ENCODE results near the gene GPC5. TPM values are rescaled to one million over a fixed set of nuclear protein-coding genes. Genes with fewer than 3 reads are reported as not detected.
A peak's percentile ranks its signal among the peaks of the same experiment; 100 is the strongest.
"Not testable (repeated sequence)": the region's sequence is repeated elsewhere in the genome, so short reads cannot be mapped to it uniquely, and the experiment has no call there.

GPC5 gene
- total RNA-seq, 1 experiment from 2014 or later, result 0.21 TPM

DNA sequence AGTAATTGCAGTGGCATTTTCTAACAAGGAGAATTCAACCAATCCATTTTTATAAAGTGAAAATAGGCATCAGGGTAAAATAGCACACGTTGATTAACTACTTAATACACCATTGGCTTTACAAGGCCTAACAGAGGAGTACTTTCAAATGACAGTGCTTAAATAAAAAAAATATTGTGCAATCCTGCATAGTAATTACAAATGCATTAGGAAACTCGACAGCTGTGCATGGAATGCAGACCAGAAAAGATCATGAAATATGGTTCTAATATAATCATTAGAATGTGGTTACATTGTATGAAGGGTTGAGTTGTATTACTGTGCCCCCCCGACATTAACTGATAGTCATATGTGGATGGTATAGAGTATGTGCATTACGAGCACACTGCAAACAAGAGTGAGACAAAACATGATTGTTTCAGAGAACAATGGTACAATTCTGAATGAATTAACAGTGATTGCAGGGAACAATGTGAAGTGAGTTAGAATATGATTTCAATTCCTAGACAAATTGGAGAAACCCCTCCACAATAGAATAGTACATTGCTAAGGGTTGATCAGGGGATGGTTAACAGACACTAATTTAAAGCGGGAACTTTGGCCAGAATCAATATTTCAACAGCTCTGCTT, 270.6 kb downstream of the GPC5 start:
- POLR2A ChIA-PET (ENCODE audit: low non-redundant PET), result no interaction called here
- Histone ChIP-seq H3K4me1 (ENCODE audit: insufficient read depth, low read length, poor library complexity, severe bottlenecking) (no peaks in the 10 kb centered on the region), H3K27me3 (replicated peaks; ENCODE audit: insufficient read depth, low read depth, low read length, poor library complexity) (no peaks in the 10 kb centered on the region), H3K9me3 (ENCODE audit: low read depth, low read length, poor library complexity, severe bottlenecking) (no peaks in the 10 kb centered on the region), H3K36me3 (ENCODE audit: insufficient read depth, low read length, poor library complexity, severe bottlenecking) (no peaks in the 10 kb centered on the region), H3K27ac (ENCODE audit: low read depth, low read length, poor library complexity, severe bottlenecking) (no peak overlapping the region), H3K4me3 (ENCODE audit: low read depth, low read length, poor library complexity, severe bottlenecking) (no peak overlapping the region)
- intact Hi-C loops (cut with micrococcal nuclease; ENCODE audit: unreplicated experiment), result no loop called here
- CTCF ChIA-PET, result no interaction called here
- no TSS peak for BruUV-seq (replicated peaks)
- peak; percentile 20 for DNase-seq (ENCODE audit: low spot score)
- TF ChIP-seq CTCF (conservative IDR thresholded peaks at IDR 0.05; ENCODE audit: low read depth, low read length) (no peak), EZH2 (IDR thresholded peaks at IDR 0.05; ENCODE audit: borderline replicate concordance, low read depth, low read length, poor library complexity, severe bottlenecking) (no peak)

GRCh38 chr13:91674347-91674746, 275.9 kb downstream of the GPC5 start:
- H3K4me3 ChIP-seq (ENCODE audit: low read depth, low read length, poor library complexity, severe bottlenecking); H3K9me3 ChIP-seq (ENCODE audit: low read depth, low read length, poor library complexity, severe bottlenecking); H3K4me1 ChIP-seq (ENCODE audit: insufficient read depth, low read length, poor library complexity, severe bottlenecking); POLR2A ChIA-PET (ENCODE audit: low non-redundant PET); CTCF ChIA-PET; H3K27ac ChIP-seq (ENCODE audit: low read depth, low read length, poor library complexity, severe bottlenecking); DNase-seq (ENCODE audit: low spot score); H3K36me3 ChIP-seq (ENCODE audit: insufficient read depth, low read length, poor library complexity, severe bottlenecking); intact Hi-C loops (cut with micrococcal nuclease; ENCODE audit: unreplicated experiment); BruUV-seq (replicated peaks); H3K27me3 ChIP-seq (replicated peaks; ENCODE audit: insufficient read depth, low read depth, low read length, poor library complexity): not testable (repeated sequence)

GRCh38 chr13:91684746-91685145, 286.3 kb downstream of the GPC5 start:
- H3K36me3 ChIP-seq (ENCODE audit: insufficient read depth, low read length, poor library complexity, severe bottlenecking), result no peaks in the 10 kb centered on the region
- peaks cover 3% of the 10 kb centered on the region for H3K27me3 ChIP-seq (replicated peaks; ENCODE audit: insufficient read depth, low read depth, low read length, poor library complexity)
- no peak overlapping the region for H3K27ac ChIP-seq (ENCODE audit: low read depth, low read length, poor library complexity, severe bottlenecking)
- no peak for DNase-seq (ENCODE audit: low spot score)
- TF ChIP-seq CTCF (conservative IDR thresholded peaks at IDR 0.05; ENCODE audit: low read depth, low read length) (no peak), EZH2 (IDR thresholded peaks at IDR 0.05; ENCODE audit: borderline replicate concordance, low read depth, low read length, poor library complexity, severe bottlenecking) (no peak)
- H3K9me3 ChIP-seq (ENCODE audit: low read depth, low read length, poor library complexity, severe bottlenecking), result no peaks in the 10 kb centered on the region
- BruUV-seq (replicated peaks), result no TSS peak
- H3K4me3 ChIP-seq (ENCODE audit: low read depth, low read length, poor library complexity, severe bottlenecking), result no peak overlapping the region
- intact Hi-C loops (cut with micrococcal nuclease; ENCODE audit: unreplicated experiment), result no loop called here
- POLR2A ChIA-PET (ENCODE audit: low non-redundant PET), result no interaction called here
- CTCF ChIA-PET, result no interaction called here
- H3K4me1 ChIP-seq (ENCODE audit: insufficient read depth, low read length, poor library complexity, severe bottlenecking), result no peaks in the 10 kb centered on the region

GRCh38 chr13:91690944-91691343, 292.5 kb downstream of the GPC5 start:
- ChIA-PET CTCF (no interaction called here), POLR2A (ENCODE audit: low non-redundant PET) (no interaction called here)
- no peak overlapping the region for H3K4me3 ChIP-seq (ENCODE audit: low read depth, low read length, poor library complexity, severe bottlenecking)
- TF ChIP-seq CTCF (conservative IDR thresholded peaks at IDR 0.05; ENCODE audit: low read depth, low read length) (no peak), EZH2 (IDR thresholded peaks at IDR 0.05; ENCODE audit: borderline replicate concordance, low read depth, low read length, poor library complexity, severe bottlenecking) (no peak)
- H3K27ac ChIP-seq (ENCODE audit: low read depth, low read length, poor library complexity, severe bottlenecking), result no peak overlapping the region
- H3K36me3 ChIP-seq (ENCODE audit: insufficient read depth, low read length, poor library complexity, severe bottlenecking), result no peaks in the 10 kb centered on the region
- intact Hi-C loops (cut with micrococcal nuclease; ENCODE audit: unreplicated experiment), result no loop called here
- H3K27me3 ChIP-seq (replicated peaks; ENCODE audit: insufficient read depth, low read depth, low read length, poor library complexity), result no peaks in the 10 kb centered on the region
- BruUV-seq (replicated peaks), result no TSS peak
- no peaks in the 10 kb centered on the region for H3K9me3 ChIP-seq (ENCODE audit: low read depth, low read length, poor library complexity, severe bottlenecking)
- no peak for DNase-seq (ENCODE audit: low spot score)
- no peaks in the 10 kb centered on the region for H3K4me1 ChIP-seq (ENCODE audit: insufficient read depth, low read length, poor library complexity, severe bottlenecking)

Data from A673 (cell line).